Suprapubic skin (tissue), 3 donors: Measurements from ENCODE around the gene MS4A14.

Experiments used
- CTCF ChIP-seq, 2 donors: fragments of 200-600 bp in 1 of 2; fragments of 450-650 bp in 1 of 2; sonication (generic) in 1 of 2; IDR thresholded peaks; one replicate each; pipeline ENCODE4 v1.5.1; 2016 to 2019; ENCODE audit warnings: antibody characterized with exemption in 2 of 2, mild to moderate bottlenecking in 1 of 2, moderate library complexity in 1 of 2
- EP300 ChIP-seq: sonication (generic); formaldehyde crosslinking; IDR thresholded peaks from one replicate; pipeline ENCODE4 v1.6.1; 2017; ENCODE audit warnings: antibody characterized with exemption
- POLR2A ChIP-seq, 2 donors: fragments of 450-650 bp; IDR thresholded peaks; one replicate each; pipeline ENCODE4 v1.6.1; 2017; ENCODE audit warnings: antibody characterized with exemption in 2 of 2, mild to moderate bottlenecking in 2 of 2, moderate library complexity in 2 of 2

- TF ChIP-seq CTCF (IDR thresholded peaks at IDR 0.05): no peak
- TF ChIP-seq EP300: no peak
- no peak for TF ChIP-seq POLR2A (IDR thresholded peaks at IDR 0.05)
Observed at GRCh38 chr11:60367009-60367408, 29.2 kb upstream of the MS4A14 start.
